IMR-90 (cell line): Measurements from ENCODE around the gene PDHB.

Experiments
- BHLHE40 ChIP-seq: fragments of 150-350 bp; IDR thresholded peaks from 2 replicates; pipeline ENCODE4 v1.6.1; 2016; ENCODE audit warnings: mild to moderate bottlenecking, low read depth, low read length
- CEBPB ChIP-seq: IDR thresholded peaks from 2 replicates; pipeline ENCODE4 v1.6.1; 2012; ENCODE audit warnings: low read depth, low read length, improper control_type of control experiment
- CHD1 ChIP-seq: IDR thresholded peaks from 2 replicates; pipeline ENCODE4 v1.6.1; 2012; ENCODE audit warnings: low read depth, low read length, improper control_type of control experiment
- FOS ChIP-seq: fragments of 150-350 bp; IDR thresholded peaks from 2 replicates; pipeline ENCODE4 v1.6.1; 2016; ENCODE audit warnings: low read depth, low read length
- MXI1 ChIP-seq: IDR thresholded peaks from 2 replicates; pipeline ENCODE4 v1.6.1; 2012; ENCODE audit warnings: low read depth, mild to moderate bottlenecking, low read length, moderate library complexity, borderline replicate concordance
- NFE2L2 ChIP-seq: fragments of 150-350 bp; IDR thresholded peaks from 2 replicates; pipeline ENCODE4 v1.6.1; 2016; ENCODE audit warnings: low read depth, mild to moderate bottlenecking, low read length
- POLR2A ChIP-seq: IDR thresholded peaks from 2 replicates; pipeline ENCODE4 v1.6.1; 2012; ENCODE audit warnings: mild to moderate bottlenecking, low read depth, low read length
- RFX5 ChIP-seq: IDR thresholded peaks from 2 replicates; pipeline ENCODE4 v1.8.0; 2012; ENCODE audit warnings: low read depth, mild to moderate bottlenecking, low read length, moderate library complexity
- SMC3 ChIP-seq: fragments of 150-350 bp; IDR thresholded peaks from 2 replicates; pipeline ENCODE4 v1.6.1; 2016; ENCODE audit warnings: low read depth, mild to moderate bottlenecking, antibody characterized with exemption, low read length, moderate library complexity
- TF ChIP-seq, protein P1 (sequence below): conservative IDR thresholded peaks from 2 replicates; pipeline ENCODE4 v1.5.1; 2012; ENCODE audit warnings: mild to moderate bottlenecking, low read depth, low read length, improper control_type of control experiment

DNA sequence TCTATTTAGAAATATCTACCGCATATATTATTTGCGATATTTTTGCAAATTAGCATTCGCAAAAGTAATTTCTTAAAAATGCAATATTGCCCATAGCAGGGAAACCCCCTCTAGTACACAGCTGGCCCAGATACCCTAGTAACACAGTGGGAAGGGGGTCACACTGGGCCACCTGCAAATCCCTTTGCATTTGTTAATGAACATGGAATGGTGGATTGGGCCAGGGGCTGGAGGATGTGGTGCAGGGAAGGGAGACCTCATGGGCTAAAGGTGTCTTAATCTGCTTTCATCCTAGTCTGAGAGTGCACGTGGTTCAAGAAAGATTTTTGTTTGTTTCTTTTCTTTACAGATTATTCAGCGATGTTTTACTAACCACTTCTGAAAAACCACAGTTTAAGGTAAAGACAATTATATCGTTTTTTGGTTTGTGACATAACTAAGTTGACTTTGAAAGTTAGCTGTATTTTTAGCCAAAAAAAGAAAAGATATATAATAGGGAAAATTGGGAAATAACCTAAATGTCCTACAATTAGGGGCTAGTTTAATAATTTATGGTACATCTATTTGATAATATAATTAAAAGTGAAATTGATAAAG is 30.0 kb downstream of the PDHB start:
- TF ChIP-seq, protein P1, sequence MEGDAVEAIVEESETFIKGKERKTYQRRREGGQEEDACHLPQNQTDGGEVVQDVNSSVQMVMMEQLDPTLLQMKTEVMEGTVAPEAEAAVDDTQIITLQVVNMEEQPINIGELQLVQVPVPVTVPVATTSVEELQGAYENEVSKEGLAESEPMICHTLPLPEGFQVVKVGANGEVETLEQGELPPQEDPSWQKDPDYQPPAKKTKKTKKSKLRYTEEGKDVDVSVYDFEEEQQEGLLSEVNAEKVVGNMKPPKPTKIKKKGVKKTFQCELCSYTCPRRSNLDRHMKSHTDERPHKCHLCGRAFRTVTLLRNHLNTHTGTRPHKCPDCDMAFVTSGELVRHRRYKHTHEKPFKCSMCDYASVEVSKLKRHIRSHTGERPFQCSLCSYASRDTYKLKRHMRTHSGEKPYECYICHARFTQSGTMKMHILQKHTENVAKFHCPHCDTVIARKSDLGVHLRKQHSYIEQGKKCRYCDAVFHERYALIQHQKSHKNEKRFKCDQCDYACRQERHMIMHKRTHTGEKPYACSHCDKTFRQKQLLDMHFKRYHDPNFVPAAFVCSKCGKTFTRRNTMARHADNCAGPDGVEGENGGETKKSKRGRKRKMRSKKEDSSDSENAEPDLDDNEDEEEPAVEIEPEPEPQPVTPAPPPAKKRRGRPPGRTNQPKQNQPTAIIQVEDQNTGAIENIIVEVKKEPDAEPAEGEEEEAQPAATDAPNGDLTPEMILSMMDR, result no peak
- TF ChIP-seq BHLHE40 (no peak), FOS (no peak), CHD1 (no peak), CEBPB (no peak), POLR2A (no peak), NFE2L2 (no peak), RFX5 (no peak), SMC3 (no peak), MXI1 (no peak)
